ENCODE results near the gene NCAPG2.

Gene NCAPG2

GRCh38 chr7:158723266-158723665 lies 18.7 kb upstream of the NCAPG2 start:
- no peak for DNase-seq (ENCODE audit: low read depth)
- H3K4me3 ChIP-seq (ENCODE audit: low read length) = no peak overlapping the region
- TF ChIP-seq, protein P1, sequence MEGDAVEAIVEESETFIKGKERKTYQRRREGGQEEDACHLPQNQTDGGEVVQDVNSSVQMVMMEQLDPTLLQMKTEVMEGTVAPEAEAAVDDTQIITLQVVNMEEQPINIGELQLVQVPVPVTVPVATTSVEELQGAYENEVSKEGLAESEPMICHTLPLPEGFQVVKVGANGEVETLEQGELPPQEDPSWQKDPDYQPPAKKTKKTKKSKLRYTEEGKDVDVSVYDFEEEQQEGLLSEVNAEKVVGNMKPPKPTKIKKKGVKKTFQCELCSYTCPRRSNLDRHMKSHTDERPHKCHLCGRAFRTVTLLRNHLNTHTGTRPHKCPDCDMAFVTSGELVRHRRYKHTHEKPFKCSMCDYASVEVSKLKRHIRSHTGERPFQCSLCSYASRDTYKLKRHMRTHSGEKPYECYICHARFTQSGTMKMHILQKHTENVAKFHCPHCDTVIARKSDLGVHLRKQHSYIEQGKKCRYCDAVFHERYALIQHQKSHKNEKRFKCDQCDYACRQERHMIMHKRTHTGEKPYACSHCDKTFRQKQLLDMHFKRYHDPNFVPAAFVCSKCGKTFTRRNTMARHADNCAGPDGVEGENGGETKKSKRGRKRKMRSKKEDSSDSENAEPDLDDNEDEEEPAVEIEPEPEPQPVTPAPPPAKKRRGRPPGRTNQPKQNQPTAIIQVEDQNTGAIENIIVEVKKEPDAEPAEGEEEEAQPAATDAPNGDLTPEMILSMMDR (conservative IDR thresholded peaks at IDR 0.05; ENCODE audit: low read depth, low read length) = no peak

- no peak overlapping the region for H3K4me3 ChIP-seq (ENCODE audit: low read length)
- DNase-seq (ENCODE audit: low read depth) = no peak
- TF ChIP-seq, protein P1 (conservative IDR thresholded peaks at IDR 0.05; ENCODE audit: low read depth, low read length) = no peak
These were observed 18.1 kb upstream of the NCAPG2 start for GRCh38 chr7:158722574-158723237.

DNA sequence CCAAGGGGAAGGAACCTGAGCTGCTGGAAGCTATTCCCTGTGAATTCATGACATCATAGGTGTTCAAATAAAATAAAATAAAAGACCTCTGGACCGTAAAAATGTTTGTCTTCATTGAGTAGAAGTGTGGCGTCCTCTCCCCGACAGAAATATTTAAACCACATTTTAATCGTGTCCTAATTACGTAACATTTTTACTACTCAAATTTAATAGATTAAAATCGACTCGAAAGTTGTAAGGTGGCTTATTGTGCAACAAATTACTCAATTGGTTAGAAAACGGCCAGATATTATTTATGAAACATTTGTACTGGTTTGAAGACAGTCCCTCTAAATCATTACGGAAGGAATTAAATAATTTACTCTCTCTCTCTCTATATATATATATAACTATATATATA lies 15.5 kb upstream of the NCAPG2 start:
- H3K4me3 ChIP-seq (ENCODE audit: low read length) = no peak overlapping the region
- TF ChIP-seq, protein P1 (conservative IDR thresholded peaks at IDR 0.05; ENCODE audit: low read depth, low read length) = no peak
- no peak for DNase-seq (ENCODE audit: low read depth)

- TF ChIP-seq, protein P1 (conservative IDR thresholded peaks at IDR 0.05; ENCODE audit: low read depth, low read length) = no peak
These were observed 12.2 kb upstream of the NCAPG2 start for GRCh38 chr7:158716802-158717201.

GRCh38 chr7:158710651-158711102 lies 6.1 kb upstream of the NCAPG2 start:
- no peak overlapping the region for H3K4me3 ChIP-seq (ENCODE audit: low read length)
- peak; percentile 16 for DNase-seq (ENCODE audit: low read depth)
- TF ChIP-seq, protein P1 (conservative IDR thresholded peaks at IDR 0.05; ENCODE audit: low read depth, low read length) = no peak

More at GRCh38 chr7:158716802-158717201, 12.2 kb upstream of the NCAPG2 start:
- no peak for DNase-seq (ENCODE audit: low read depth)
- H3K4me3 ChIP-seq (ENCODE audit: low read length) = no peak overlapping the region

- DNase-seq (ENCODE audit: low read depth) = no peak
- H3K4me3 ChIP-seq (ENCODE audit: low read length) = no peak overlapping the region
- TF ChIP-seq, protein P1 (conservative IDR thresholded peaks at IDR 0.05; ENCODE audit: low read depth, low read length) = no peak
These were observed 3.0 kb upstream of the NCAPG2 start for GRCh38 chr7:158707610-158708009.

Measured in retinal pigment epithelial cell (primary cell).